Chondrocyte (in vitro differentiated cells): ENCODE results near the gene CYBB. TPM values are rescaled to one million over a fixed set of nuclear protein-coding genes. Genes with fewer than 3 reads are reported as not detected.

Source experiments
- DNase-seq: peaks from one replicate; pipeline ENCODE4 v3.0.0; 2021; ENCODE audit warnings: mixed read lengths, low spot score
- H3K27ac Mint-ChIP-seq: one replicate; pipeline ENCODE4 v1.8.0; 2021; ENCODE audit warnings: mild to moderate bottlenecking, moderate library complexity, mixed read lengths; ENCODE audit not compliant: unreplicated experiment
- H3K27me3 Mint-ChIP-seq: 2 replicates; pipeline ENCODE4 v1.8.0; 2021; ENCODE audit warnings: low read depth, mixed read lengths
- H3K36me3 Mint-ChIP-seq: 2 replicates; pipeline ENCODE4 v1.8.0; 2021; ENCODE audit warnings: low read depth, mixed read lengths
- H3K4me1 Mint-ChIP-seq: 2 replicates; pipeline ENCODE4 v1.8.0; 2021; ENCODE audit warnings: low read depth, mild to moderate bottlenecking, mixed read lengths
- H3K4me3 Mint-ChIP-seq: one replicate; pipeline ENCODE4 v1.8.0; 2021; ENCODE audit warnings: mild to moderate bottlenecking, moderate library complexity, mixed read lengths; ENCODE audit not compliant: unreplicated experiment
- H3K9me3 Mint-ChIP-seq: 2 replicates; pipeline ENCODE4 v1.8.0; 2021; ENCODE audit warnings: low read depth, mixed read lengths
- total RNA-seq: library from RNA; stranded (reverse); gene quantifications from 3 replicates; pipeline ENCODE4 v1.2.1, GENCODE V29; 2021
- TF ChIP-seq, protein P1 (sequence below): fragments of 200-600 bp; sonication (generic); IDR thresholded peaks from 2 replicates; pipeline ENCODE4 v1.5.0; 2021; ENCODE audit warnings: antibody characterized with exemption, mild to moderate bottlenecking, moderate library complexity

Gene CYBB
- total RNA-seq, 1 donor from 2014 or later = not detected

DNA sequence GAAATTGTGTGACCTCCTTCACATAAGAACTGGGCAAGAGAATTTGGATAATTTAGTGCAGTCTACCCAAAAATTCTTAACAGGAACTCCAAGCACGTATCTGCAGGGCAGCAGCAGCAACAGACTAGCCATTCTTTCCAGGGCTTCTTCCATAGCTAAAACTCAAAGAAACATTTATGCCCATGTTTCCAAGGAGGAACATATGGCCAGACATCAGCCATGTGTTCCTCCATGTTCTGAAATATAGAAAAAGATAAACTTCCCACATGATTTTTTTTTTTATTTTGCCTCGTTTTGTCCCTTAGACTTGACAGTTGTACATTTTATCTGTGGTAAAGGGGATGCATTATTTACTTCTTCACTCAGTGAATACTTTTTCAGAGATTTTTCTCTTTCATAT lies 27.6 kb upstream of the CYBB start:
- Mint-ChIP-seq H3K27ac (no peak overlapping the region), H3K36me3 (no peaks in the 10 kb centered on the region)

DNA sequence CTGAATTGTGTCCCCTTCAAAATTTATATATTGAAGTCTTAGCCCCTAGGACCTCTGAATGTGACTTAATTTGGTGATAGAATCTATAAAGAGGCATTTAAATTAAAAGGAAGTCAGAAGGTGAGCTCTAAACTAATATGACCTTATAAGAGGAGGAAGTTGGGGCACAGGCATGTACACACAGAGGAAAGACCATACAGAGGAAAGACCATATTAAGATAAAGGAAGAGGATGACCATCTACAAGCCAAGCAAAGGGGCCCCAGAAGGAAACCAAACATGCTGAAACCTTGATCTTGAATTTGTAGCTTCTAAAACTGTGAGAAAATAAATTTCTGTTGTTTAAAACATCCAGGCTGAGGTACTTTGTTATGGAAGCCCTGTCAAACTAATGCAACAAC lies 26.9 kb upstream of the CYBB start:
- DNase-seq = no peak
- H3K9me3 Mint-ChIP-seq = peaks cover 7% of the 10 kb centered on the region
- no peak overlapping the region for H3K4me3 Mint-ChIP-seq
- H3K4me1 Mint-ChIP-seq = no peaks in the 10 kb centered on the region
- TF ChIP-seq, protein P1, sequence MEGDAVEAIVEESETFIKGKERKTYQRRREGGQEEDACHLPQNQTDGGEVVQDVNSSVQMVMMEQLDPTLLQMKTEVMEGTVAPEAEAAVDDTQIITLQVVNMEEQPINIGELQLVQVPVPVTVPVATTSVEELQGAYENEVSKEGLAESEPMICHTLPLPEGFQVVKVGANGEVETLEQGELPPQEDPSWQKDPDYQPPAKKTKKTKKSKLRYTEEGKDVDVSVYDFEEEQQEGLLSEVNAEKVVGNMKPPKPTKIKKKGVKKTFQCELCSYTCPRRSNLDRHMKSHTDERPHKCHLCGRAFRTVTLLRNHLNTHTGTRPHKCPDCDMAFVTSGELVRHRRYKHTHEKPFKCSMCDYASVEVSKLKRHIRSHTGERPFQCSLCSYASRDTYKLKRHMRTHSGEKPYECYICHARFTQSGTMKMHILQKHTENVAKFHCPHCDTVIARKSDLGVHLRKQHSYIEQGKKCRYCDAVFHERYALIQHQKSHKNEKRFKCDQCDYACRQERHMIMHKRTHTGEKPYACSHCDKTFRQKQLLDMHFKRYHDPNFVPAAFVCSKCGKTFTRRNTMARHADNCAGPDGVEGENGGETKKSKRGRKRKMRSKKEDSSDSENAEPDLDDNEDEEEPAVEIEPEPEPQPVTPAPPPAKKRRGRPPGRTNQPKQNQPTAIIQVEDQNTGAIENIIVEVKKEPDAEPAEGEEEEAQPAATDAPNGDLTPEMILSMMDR = no peak
- H3K36me3 Mint-ChIP-seq = no peaks in the 10 kb centered on the region
- no peak overlapping the region for H3K27ac Mint-ChIP-seq
- no peaks in the 10 kb centered on the region for H3K27me3 Mint-ChIP-seq

More for the DNA sequence above, 27.6 kb upstream of the CYBB start:
- Mint-ChIP-seq H3K4me3 (no peak overlapping the region), H3K9me3 (peaks cover 7% of the 10 kb centered on the region), H3K27me3 (no peaks in the 10 kb centered on the region), H3K4me1 (no peaks in the 10 kb centered on the region)
- TF ChIP-seq, protein P1 = no peak
- DNase-seq = no peak

DNA sequence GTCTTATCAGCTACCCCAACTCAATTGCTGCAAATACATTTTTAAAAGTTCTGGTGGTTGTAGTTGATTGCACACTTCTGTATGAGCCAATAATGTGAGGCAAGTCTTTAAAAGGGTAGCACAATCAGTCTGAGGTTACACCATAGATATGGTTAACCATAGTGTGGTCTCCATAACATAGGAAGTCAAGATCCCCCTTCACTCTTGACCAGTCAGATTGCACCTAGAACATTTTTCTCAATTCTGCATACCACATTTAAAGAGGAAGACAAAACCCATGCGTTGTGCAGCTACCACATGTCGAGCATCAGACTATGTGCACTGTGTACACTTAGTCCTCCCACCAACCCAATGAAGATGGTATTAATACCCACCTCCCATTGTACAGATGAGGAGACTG lies 26.5 kb upstream of the CYBB start:
- DNase-seq = no peak
- H3K27ac Mint-ChIP-seq = no peak overlapping the region
- H3K4me1 Mint-ChIP-seq = no peaks in the 10 kb centered on the region
- no peaks in the 10 kb centered on the region for H3K36me3 Mint-ChIP-seq
- TF ChIP-seq, protein P1 = no peak
- H3K27me3 Mint-ChIP-seq = no peaks in the 10 kb centered on the region
- peaks cover 7% of the 10 kb centered on the region for H3K9me3 Mint-ChIP-seq
- H3K4me3 Mint-ChIP-seq = no peak overlapping the region

DNA sequence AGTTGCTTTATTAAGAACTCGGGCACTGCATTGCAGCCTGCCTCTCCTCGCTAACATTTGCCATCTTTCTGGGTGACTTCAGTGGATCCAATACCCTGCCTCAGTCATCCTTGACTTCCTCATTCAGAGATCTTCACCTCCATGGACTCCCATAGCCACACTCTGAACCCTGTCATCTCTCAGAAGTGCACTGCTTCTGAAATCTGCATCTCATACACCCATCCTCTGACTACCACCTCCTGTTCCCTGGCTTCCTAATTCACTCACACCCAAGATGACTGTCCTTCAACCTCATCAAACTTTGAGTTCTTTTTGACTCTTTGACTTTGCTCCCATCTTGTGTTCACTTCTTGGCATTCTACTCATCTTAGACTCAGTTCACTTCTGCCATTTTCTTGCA lies 25.3 kb upstream of the CYBB start:
- peaks cover 7% of the 10 kb centered on the region for H3K9me3 Mint-ChIP-seq
- TF ChIP-seq, protein P1 = no peak
- no peak for DNase-seq
- no peaks in the 10 kb centered on the region for H3K36me3 Mint-ChIP-seq
- no peaks in the 10 kb centered on the region for H3K27me3 Mint-ChIP-seq
- no peak overlapping the region for H3K4me3 Mint-ChIP-seq
- H3K4me1 Mint-ChIP-seq = no peaks in the 10 kb centered on the region
- H3K27ac Mint-ChIP-seq = no peak overlapping the region

DNA sequence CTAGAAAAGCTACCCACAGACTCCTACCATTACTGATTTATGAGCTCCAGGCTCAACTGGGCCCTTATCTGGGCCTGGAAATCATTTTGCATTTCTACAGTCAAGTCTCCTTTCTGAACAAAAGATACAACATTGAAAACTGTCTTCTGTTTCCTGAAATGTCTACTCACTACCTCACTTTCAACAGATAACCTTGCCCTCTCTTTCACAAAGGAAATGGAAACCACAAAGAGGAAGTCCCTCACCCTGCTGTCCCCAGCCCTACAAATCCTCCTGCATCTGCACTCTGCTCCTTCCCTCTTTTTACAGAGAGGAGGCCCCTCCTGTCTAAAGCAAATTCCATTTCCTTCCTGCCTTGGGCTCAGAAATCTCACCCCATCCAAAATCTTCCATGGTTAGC lies 24.8 kb upstream of the CYBB start:
- H3K27me3 Mint-ChIP-seq = no peaks in the 10 kb centered on the region
- DNase-seq = no peak
- TF ChIP-seq, protein P1 = no peak
- no peak overlapping the region for H3K27ac Mint-ChIP-seq
- H3K4me1 Mint-ChIP-seq = no peaks in the 10 kb centered on the region
- H3K9me3 Mint-ChIP-seq = peaks cover 7% of the 10 kb centered on the region
- H3K4me3 Mint-ChIP-seq = no peak overlapping the region
- no peaks in the 10 kb centered on the region for H3K36me3 Mint-ChIP-seq
